Activated CD4-positive, alpha-beta T cell treated with anti-CD3 and anti-CD28 coated beads for 48 hours (primary cell): ENCODE results near the gene TNRC6C.
A peak's percentile ranks its signal among the peaks of the same experiment; 100 is the strongest.

Experiments
- DNase-seq: peaks from one replicate; pipeline ENCODE4 v3.0.0-alpha.2; 2020

TNRC6C gene

GRCh38 chr17:78092794-78093324 is 134.4 kb downstream of the TNRC6C start:
- no peak for DNase-seq

- DNase-seq, result no peak
These were observed 136.5 kb downstream of the TNRC6C start for GRCh38 chr17:78095035-78095434.

- no peak for DNase-seq
These were observed 137.6 kb downstream of the TNRC6C start for GRCh38 chr17:78096093-78096492.

- no peak for DNase-seq
These were observed 142.6 kb downstream of the TNRC6C start for GRCh38 chr17:78101112-78101511.

GRCh38 chr17:78101542-78101941 is 143.0 kb downstream of the TNRC6C start:
- DNase-seq, result no peak

- DNase-seq, result no peak
These were observed 144.8 kb downstream of the TNRC6C start for GRCh38 chr17:78103311-78103710.

GRCh38 chr17:78104540-78104941 is 146.0 kb downstream of the TNRC6C start:
- DNase-seq, result no peak

GRCh38 chr17:78105101-78105500 is 146.6 kb downstream of the TNRC6C start:
- no peak for DNase-seq

GRCh38 chr17:78105551-78105950 is 147.0 kb downstream of the TNRC6C start:
- no peak for DNase-seq

- no peak for DNase-seq
These were observed 147.7 kb downstream of the TNRC6C start for GRCh38 chr17:78106211-78106610.

GRCh38 chr17:78107457-78107856 is 149.0 kb downstream of the TNRC6C start:
- DNase-seq, result peak; percentile 43

GRCh38 chr17:78107976-78108725 is 149.6 kb downstream of the TNRC6C start:
- DNase-seq, result no peak

GRCh38 chr17:78108726-78109488 is 150.4 kb downstream of the TNRC6C start:
- DNase-seq, result no peak

- no peak for DNase-seq
These were observed 150.9 kb downstream of the TNRC6C start for GRCh38 chr17:78109489-78109761.

- no peak for DNase-seq
These were observed 152.0 kb downstream of the TNRC6C start for GRCh38 chr17:78110363-78111015.

GRCh38 chr17:78111016-78111726 is 152.7 kb downstream of the TNRC6C start:
- no peak for DNase-seq

- DNase-seq, result no peak
These were observed 153.4 kb downstream of the TNRC6C start for GRCh38 chr17:78111727-78112517.

GRCh38 chr17:78112518-78113471 is 154.3 kb downstream of the TNRC6C start:
- peak; percentile 86 for DNase-seq

- peak; percentile 59 for DNase-seq
These were observed 155.6 kb downstream of the TNRC6C start for GRCh38 chr17:78113804-78114785.
